ENCODE measurements around the gene IL1R1.

- TF ChIP-seq POLR2A (IDR thresholded peaks at IDR 0.05), result no peak
- TF ChIP-seq, protein P1, sequence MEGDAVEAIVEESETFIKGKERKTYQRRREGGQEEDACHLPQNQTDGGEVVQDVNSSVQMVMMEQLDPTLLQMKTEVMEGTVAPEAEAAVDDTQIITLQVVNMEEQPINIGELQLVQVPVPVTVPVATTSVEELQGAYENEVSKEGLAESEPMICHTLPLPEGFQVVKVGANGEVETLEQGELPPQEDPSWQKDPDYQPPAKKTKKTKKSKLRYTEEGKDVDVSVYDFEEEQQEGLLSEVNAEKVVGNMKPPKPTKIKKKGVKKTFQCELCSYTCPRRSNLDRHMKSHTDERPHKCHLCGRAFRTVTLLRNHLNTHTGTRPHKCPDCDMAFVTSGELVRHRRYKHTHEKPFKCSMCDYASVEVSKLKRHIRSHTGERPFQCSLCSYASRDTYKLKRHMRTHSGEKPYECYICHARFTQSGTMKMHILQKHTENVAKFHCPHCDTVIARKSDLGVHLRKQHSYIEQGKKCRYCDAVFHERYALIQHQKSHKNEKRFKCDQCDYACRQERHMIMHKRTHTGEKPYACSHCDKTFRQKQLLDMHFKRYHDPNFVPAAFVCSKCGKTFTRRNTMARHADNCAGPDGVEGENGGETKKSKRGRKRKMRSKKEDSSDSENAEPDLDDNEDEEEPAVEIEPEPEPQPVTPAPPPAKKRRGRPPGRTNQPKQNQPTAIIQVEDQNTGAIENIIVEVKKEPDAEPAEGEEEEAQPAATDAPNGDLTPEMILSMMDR (IDR thresholded peaks at IDR 0.05), result no peak
These were observed 19.6 kb upstream of the IL1R1 start for GRCh38 chr2:102122909-102123308.
